ENCODE measurements around the gene PRICKLE2. TPM values are rescaled to one million over a fixed set of nuclear protein-coding genes. Genes with fewer than 3 reads are reported as not detected.
A peak's percentile ranks its signal among the peaks of the same experiment; 100 is the strongest.

Gene PRICKLE2
- polyA plus RNA-seq, 2 of the 4 experiments (the other 2 are of a cell fraction), result 5.3 to 6.3 TPM

DNA sequence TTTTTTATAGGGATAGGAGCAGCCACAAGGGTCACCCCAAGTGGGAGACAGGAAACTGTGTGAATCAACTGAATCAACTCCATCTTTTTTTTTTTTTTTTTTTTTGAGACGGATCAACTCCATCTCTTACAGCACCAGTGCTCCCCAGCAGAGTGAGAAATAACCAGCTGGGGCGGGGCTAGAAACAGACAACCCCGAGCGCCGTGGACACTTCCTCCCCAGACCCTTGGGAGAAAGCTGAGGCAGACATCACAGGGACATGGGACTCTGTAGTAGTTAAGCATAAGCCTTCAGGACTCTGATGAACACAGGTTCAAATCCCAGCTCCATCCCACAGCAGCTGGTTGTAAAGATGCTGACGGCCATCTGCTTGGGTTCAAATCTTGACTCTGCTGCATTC lies 75.4 kb downstream of the PRICKLE2 start:
- peak overlapping the region; percentile 75; the same call in 2 of the 3 replicates for H3K4me2 ChIP-seq
- TF ChIP-seq BCL3 (IDR thresholded peaks at IDR 0.05) (no peak), HEYL (CRISPR knock-in tag; IDR thresholded peaks at IDR 0.05) (no peak), MAFK (IDR thresholded peaks at IDR 0.05; ENCODE audit: partially characterized antibody) (no peak), FOXS1 (CRISPR knock-in tag; IDR thresholded peaks at IDR 0.05) (no peak), EHMT2 (IDR thresholded peaks at IDR 0.05; ENCODE audit: low read depth) (no peak), ZC3H11A (IDR thresholded peaks at IDR 0.05) (no peak), RAD21 (conservative IDR thresholded peaks at IDR 0.05 in 1 of 2, IDR thresholded peaks at IDR 0.05 in 1 of 2) (no peak), FOSL2 (IDR thresholded peaks at IDR 0.05) (no peak), FOSL2 (CRISPR knock-in tag; IDR thresholded peaks at IDR 0.05) (no peak), NR3C1 (IDR thresholded peaks at IDR 0.05) (no peak), NFE2L2 (conservative IDR thresholded peaks at IDR 0.05; ENCODE audit: low read length) (no peak), HDAC2 (IDR thresholded peaks at IDR 0.05) (no peak), EP300 (IDR thresholded peaks at IDR 0.05) (no peak), JUNB (IDR thresholded peaks at IDR 0.05) (no peak), KDM1A (IDR thresholded peaks at IDR 0.05; ENCODE audit: low read depth) (no peak), ZSCAN20 (CRISPR knock-in tag; IDR thresholded peaks at IDR 0.05) (no peak), CBX2 (IDR thresholded peaks at IDR 0.05; ENCODE audit: borderline replicate concordance, low read depth) (no peak), SMC3 (IDR thresholded peaks at IDR 0.05) (no peak), CHD4 (IDR thresholded peaks at IDR 0.05; ENCODE audit: borderline replicate concordance) (no peak), HES2 (IDR thresholded peaks at IDR 0.05) (no peak), JUN (IDR thresholded peaks at IDR 0.05) (no peak)
- ChIA-PET CTCF (interaction anchor here (1.1 to 2.9 kb wide), 5 partner anchors 13 to 334 kb away, joined by 3 to 8 read pairs (median 5); partner anchors contain the start of gene PRICKLE2), POLR2A (no interaction called here)
- H3K4me1 ChIP-seq, result peaks cover 46% of the 10 kb centered on the region
- no peaks in the 10 kb centered on the region for H3K9me3 ChIP-seq
- 97% methylated on average over 5 of the region's 6 CpGs for WGBS (ENCODE audit: missing lambda C conversion rate)
- no peak for DNase-seq (ENCODE audit: low read depth in 1 of 2, low spot score in 1 of 2)
- FAIRE-seq, result no peak
- H3K27ac ChIP-seq, result peak overlapping the region; percentile 85 to 92
- H3K4me3 ChIP-seq, result no peak overlapping the region
- no peak for ATAC-seq

- CTCF ChIA-PET, result interaction anchor here (1.0 to 2.9 kb wide), 5 partner anchors 14 to 335 kb away, joined by 3 to 8 read pairs (median 5); partner anchors contain the start of gene PRICKLE2
- POLR2A ChIA-PET, result interaction anchor here (0.5 kb wide), 1 partner anchor 60 kb away, joined by 5 read pairs; no protein-coding TSS in a partner anchor
- H3K4me3 ChIP-seq, result no peak overlapping the region
- H3K9me3 ChIP-seq, result no peaks in the 10 kb centered on the region
- ATAC-seq (no peak), FAIRE-seq (no peak), DNase-seq (ENCODE audit: low read depth in 1 of 2, low spot score in 1 of 2) (no peak)
- no peak overlapping the region for H3K4me2 ChIP-seq
- H3K27ac ChIP-seq, result peak overlapping the region; percentile 85 to 92
- WGBS (ENCODE audit: missing lambda C conversion rate), result 89% methylated on average over 9 of the region's 10 CpGs
- peaks cover 54% of the 10 kb centered on the region for H3K4me1 ChIP-seq
- TF ChIP-seq RNF2 (IDR thresholded peaks at IDR 0.05; ENCODE audit: borderline replicate concordance, low read depth) (no peak), FOSB (CRISPR knock-in tag; IDR thresholded peaks at IDR 0.05) (no peak), ZSCAN20 (CRISPR knock-in tag; IDR thresholded peaks at IDR 0.05) (no peak), NR3C1 (IDR thresholded peaks at IDR 0.05) (no peak), PHF8 (IDR thresholded peaks at IDR 0.05; ENCODE audit: borderline replicate concordance, low read depth) (no peak), MAZ (IDR thresholded peaks at IDR 0.05; ENCODE audit: borderline replicate concordance, low read depth, low read length) (no peak), HMGXB4 (CRISPR knock-in tag; IDR thresholded peaks at IDR 0.05; ENCODE audit: borderline replicate concordance) (no peak), ESRRA (IDR thresholded peaks at IDR 0.05; ENCODE audit: borderline replicate concordance, low read length) (no peak), RARB (CRISPR knock-in tag; IDR thresholded peaks at IDR 0.05) (no peak), NPAS2 (CRISPR knock-in tag; IDR thresholded peaks at IDR 0.05; ENCODE audit: borderline replicate concordance) (no peak), EHMT2 (IDR thresholded peaks at IDR 0.05; ENCODE audit: low read depth) (no peak), POLR2A (IDR thresholded peaks at IDR 0.05; ENCODE audit: low read length) (no peak), TFCP2L1 (CRISPR knock-in tag; IDR thresholded peaks at IDR 0.05) (no peak)
- TF ChIP-seq, protein P1, sequence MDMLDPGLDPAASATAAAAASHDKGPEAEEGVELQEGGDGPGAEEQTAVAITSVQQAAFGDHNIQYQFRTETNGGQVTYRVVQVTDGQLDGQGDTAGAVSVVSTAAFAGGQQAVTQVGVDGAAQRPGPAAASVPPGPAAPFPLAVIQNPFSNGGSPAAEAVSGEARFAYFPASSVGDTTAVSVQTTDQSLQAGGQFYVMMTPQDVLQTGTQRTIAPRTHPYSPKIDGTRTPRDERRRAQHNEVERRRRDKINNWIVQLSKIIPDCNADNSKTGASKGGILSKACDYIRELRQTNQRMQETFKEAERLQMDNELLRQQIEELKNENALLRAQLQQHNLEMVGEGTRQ (IDR thresholded peaks at IDR 0.05), result no peak
- TF ChIP-seq, protein P2, sequence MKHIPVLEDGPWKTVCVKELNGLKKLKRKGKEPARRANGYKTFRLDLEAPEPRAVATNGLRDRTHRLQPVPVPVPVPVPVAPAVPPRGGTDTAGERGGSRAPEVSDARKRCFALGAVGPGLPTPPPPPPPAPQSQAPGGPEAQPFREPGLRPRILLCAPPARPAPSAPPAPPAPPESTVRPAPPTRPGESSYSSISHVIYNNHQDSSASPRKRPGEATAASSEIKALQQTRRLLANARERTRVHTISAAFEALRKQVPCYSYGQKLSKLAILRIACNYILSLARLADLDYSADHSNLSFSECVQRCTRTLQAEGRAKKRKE (CRISPR knock-in tag; IDR thresholded peaks at IDR 0.05; ENCODE audit: low read depth), result no peak
Measured at GRCh38 chr3:64148955-64149653, 76.2 kb downstream of the PRICKLE2 start.
